ENCODE results near the gene ARHGAP15.

GRCh38 chr2:143586119-143586518, 456.9 kb downstream of the ARHGAP15 start:
- TF ChIP-seq CTCF (IDR thresholded peaks at IDR 0.05) (no peak), ZFX (IDR thresholded peaks at IDR 0.05; ENCODE audit: borderline replicate concordance) (no peak)

All from 22Rv1 (cell line).